ENCODE data around the gene LCAT.
"Not testable (repeated sequence)": the region's sequence is repeated elsewhere in the genome, so short reads cannot be mapped to it uniquely, and the experiment has no call there.

LCAT gene

GRCh38 chr16:67944690-67945391 lies 921 bp upstream of the LCAT start:
- Mint-ChIP-seq H3K27ac (no peak overlapping the region), H3K27me3 (no peaks in the 10 kb centered on the region), H3K36me3 (ENCODE audit: low read depth) (peaks cover 76% of the 10 kb centered on the region), H3K4me1 (ENCODE audit: low read depth) (peaks cover 19% of the 10 kb centered on the region), H3K9me3 (no peaks in the 10 kb centered on the region), H3K4me3 (no peak overlapping the region)
- no peak for DNase-seq

GRCh38 chr16:67943256-67943618 lies 683 bp downstream of the LCAT start:
- H3K4me1 Mint-ChIP-seq (ENCODE audit: low read depth): peaks cover 28% of the 10 kb centered on the region
- no peak for DNase-seq
- no peak overlapping the region for H3K27ac Mint-ChIP-seq
- no peaks in the 10 kb centered on the region for H3K9me3 Mint-ChIP-seq
- H3K36me3 Mint-ChIP-seq (ENCODE audit: low read depth): peaks cover 85% of the 10 kb centered on the region
- H3K27me3 Mint-ChIP-seq: no peaks in the 10 kb centered on the region
- H3K4me3 Mint-ChIP-seq: no peak overlapping the region

GRCh38 chr16:67942510-67943255 lies 1.2 kb downstream of the LCAT start:
- Mint-ChIP-seq H3K36me3 (ENCODE audit: low read depth) (peaks cover 81% of the 10 kb centered on the region), H3K27ac (no peak overlapping the region), H3K27me3 (no peaks in the 10 kb centered on the region), H3K4me1 (ENCODE audit: low read depth) (peaks cover 28% of the 10 kb centered on the region), H3K9me3 (no peaks in the 10 kb centered on the region), H3K4me3 (no peak overlapping the region)
- no peak for DNase-seq

DNA sequence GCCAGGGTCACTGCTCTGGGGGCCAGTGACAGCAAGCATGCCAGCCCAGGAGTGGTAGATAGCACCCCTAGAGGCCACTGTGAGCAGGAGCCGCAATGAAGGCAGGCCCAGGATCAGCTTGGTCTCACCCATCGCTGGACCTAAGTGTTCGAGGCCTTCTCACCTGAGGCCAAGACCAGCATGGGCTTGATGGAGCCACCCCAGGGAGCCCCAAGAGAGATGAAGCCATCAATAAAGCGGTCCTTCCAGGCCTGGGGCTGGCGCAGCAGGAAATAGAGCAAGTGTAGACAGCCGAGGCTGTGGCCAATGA lies 1.8 kb downstream of the LCAT start:
- no peaks in the 10 kb centered on the region for H3K27me3 Mint-ChIP-seq
- no peaks in the 10 kb centered on the region for H3K9me3 Mint-ChIP-seq
- peak; percentile 64 for DNase-seq
- peaks cover 31% of the 10 kb centered on the region for H3K4me1 Mint-ChIP-seq (ENCODE audit: low read depth)
- peak overlapping the region; percentile 73 for H3K27ac Mint-ChIP-seq
- no peak overlapping the region for H3K4me3 Mint-ChIP-seq
- peaks cover 80% of the 10 kb centered on the region for H3K36me3 Mint-ChIP-seq (ENCODE audit: low read depth)

DNA sequence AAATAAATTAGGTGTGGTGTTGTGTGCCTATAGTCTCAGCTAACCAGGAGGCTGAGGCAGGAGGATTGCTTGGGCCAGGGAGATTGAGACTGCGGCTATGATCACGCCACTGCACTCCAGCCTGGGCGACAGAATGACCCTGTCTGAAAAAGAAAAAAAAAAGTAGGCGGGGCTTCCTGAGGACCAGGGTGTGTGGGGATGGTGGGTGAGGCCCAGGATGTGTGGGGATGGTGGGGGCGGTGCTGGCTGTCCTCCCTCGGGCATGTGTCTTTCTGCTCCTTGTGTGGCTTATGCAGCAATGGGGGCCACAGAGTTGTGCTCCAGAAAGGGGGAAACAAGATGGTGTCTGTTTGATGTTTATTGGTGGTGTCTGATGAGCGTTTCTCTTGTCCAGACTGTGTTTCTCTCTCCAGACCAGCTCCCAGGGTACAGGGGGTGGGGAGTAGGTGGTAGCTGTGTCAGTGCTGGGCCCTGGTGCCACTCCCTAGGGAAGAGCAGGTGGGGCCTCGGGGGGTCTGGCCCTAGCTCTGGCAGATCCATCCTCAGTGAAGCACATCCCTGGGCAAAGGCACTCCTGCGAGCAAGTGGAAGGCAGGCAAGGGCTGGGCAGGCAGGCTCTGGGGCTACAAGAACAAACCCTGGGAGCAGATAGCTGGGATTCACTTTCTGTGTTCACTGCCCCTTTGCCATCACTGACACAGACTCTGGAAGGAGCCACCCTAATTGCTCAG lies 2.3 kb downstream of the LCAT start:
- Mint-ChIP-seq H3K27me3 (no peaks in the 10 kb centered on the region), H3K36me3 (ENCODE audit: low read depth) (peaks cover 82% of the 10 kb centered on the region), H3K4me1 (ENCODE audit: low read depth) (peaks cover 36% of the 10 kb centered on the region), H3K4me3 (no peak overlapping the region), H3K9me3 (no peaks in the 10 kb centered on the region), H3K27ac (peak overlapping the region; percentile 73)
- no peak for DNase-seq

DNA sequence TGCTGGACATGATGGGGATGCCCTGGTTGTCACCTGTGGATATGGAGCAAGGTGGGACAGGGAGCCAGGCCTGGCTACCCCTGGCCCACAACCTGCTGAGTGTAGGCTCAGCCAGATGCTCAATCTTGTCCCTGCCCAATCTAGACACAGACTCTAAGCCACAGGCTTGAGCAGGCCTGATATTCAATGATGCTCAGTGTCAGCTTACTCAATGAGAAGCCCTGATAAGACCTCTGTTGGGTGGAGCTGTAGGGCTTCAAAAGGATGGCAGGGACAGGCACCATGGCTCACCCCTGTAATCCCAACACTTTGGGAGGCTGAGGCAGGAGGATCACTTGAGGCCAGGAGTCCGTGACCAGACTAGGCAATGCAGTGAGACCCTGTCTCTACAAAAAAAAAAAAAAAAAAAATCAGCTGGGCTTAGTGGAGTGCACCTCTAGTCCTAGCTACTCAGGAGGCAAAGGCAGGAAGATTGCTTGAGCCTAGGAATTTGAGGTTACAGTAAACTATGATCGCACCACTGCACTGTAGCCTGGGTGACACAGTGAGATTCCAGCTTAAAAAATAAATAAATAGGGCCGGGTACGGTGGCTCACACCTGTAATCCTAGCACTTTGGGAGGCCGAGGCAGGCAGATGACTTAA lies 3.4 kb downstream of the LCAT start:
- no peaks in the 10 kb centered on the region for H3K27me3 Mint-ChIP-seq
- no peaks in the 10 kb centered on the region for H3K9me3 Mint-ChIP-seq
- H3K27ac Mint-ChIP-seq: peak overlapping the region; percentile 89
- H3K36me3 Mint-ChIP-seq (ENCODE audit: low read depth): peaks cover 82% of the 10 kb centered on the region
- DNase-seq: no peak
- H3K4me3 Mint-ChIP-seq: no peak overlapping the region
- peaks cover 36% of the 10 kb centered on the region for H3K4me1 Mint-ChIP-seq (ENCODE audit: low read depth)

DNA sequence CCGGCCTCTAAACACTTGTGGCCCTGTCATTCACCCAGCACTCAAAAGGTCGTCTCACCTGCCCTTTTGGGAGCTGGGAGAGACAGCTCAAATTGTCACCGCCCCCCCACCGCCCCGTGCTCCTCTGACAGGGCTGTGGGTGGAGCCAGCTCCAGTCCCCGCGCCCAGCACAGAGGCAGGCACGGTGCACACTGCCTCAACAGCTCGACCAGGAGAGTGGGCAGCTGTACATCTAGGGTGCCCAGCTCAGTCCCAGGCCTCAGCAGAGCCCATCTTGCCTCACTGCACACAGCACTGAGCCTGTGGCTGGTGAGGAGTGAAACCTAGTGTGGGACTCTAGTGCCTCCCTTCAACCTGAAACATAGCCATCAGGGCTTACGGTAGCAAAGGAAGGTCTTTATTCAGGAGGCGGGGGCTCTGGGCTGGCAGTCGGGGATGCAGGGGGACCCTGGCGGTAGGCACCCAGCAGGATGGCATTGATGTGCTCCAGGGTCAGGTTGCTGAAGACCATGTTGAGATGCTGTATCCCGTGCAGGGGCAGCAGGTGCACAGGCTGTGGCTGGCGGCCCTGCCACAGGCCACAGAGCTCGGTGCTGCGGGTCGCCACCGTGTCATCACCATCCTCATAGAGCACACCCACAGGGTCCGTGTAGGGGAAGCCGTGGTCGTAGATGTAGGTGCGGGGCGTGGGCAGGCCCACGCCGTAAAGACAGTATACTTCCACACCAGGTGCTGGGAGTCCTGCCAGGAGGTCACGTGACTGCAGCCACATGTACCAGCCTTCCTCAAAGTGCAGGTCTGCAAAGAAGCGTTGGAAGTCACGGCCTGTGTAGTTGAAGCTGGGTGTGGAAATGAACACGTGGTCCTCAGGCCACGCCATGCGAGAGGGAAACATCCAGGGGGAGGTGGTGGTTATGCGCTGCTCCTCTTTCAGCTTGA lies 4.1 kb downstream of the LCAT start:
- Mint-ChIP-seq H3K36me3 (ENCODE audit: low read depth) (peaks cover 82% of the 10 kb centered on the region), H3K4me3 (peak overlapping the region; percentile 1), H3K9me3 (no peaks in the 10 kb centered on the region), H3K27ac (peak overlapping the region; percentile 89), H3K27me3 (no peaks in the 10 kb centered on the region), H3K4me1 (ENCODE audit: low read depth) (peaks cover 43% of the 10 kb centered on the region)
- DNase-seq: peak; percentile 64

GRCh38 chr16:67937713-67938112 lies 6.2 kb downstream of the LCAT start:
- Mint-ChIP-seq H3K36me3 (ENCODE audit: low read depth) (peaks cover 84% of the 10 kb centered on the region), H3K4me1 (ENCODE audit: low read depth) (peaks cover 56% of the 10 kb centered on the region), H3K27ac (peak overlapping the region; percentile 99), H3K4me3 (peak overlapping the region; percentile 100)
- H3K9me3 Mint-ChIP-seq, DNase-seq, H3K27me3 Mint-ChIP-seq: not testable (repeated sequence)

GRCh38 chr16:67936880-67937605 lies 6.9 kb downstream of the LCAT start:
- Mint-ChIP-seq H3K27ac (peak overlapping the region; percentile 99), H3K4me1 (ENCODE audit: low read depth) (peaks cover 54% of the 10 kb centered on the region), H3K4me3 (peak overlapping the region; percentile 100), H3K9me3 (no peaks in the 10 kb centered on the region), H3K36me3 (ENCODE audit: low read depth) (peaks cover 84% of the 10 kb centered on the region), H3K27me3 (no peaks in the 10 kb centered on the region)
- DNase-seq: no peak

- peak within 1 kb of the TSS; percentile 99 for H3K27ac Mint-ChIP-seq
- peak; percentile 82 for DNase-seq
- peak within 1 kb of the TSS; percentile 100 for H3K4me3 Mint-ChIP-seq
- no peaks in the 10 kb centered on the region for H3K9me3 Mint-ChIP-seq
- H3K27me3 Mint-ChIP-seq: no peaks in the 10 kb centered on the region
- H3K36me3 Mint-ChIP-seq (ENCODE audit: low read depth): peaks cover 85% of the 10 kb centered on the region
- H3K4me1 Mint-ChIP-seq (ENCODE audit: low read depth): peaks cover 47% of the 10 kb centered on the region
Observed at GRCh38 chr16:67936124-67936879, 7.6 kb downstream of the LCAT start, which contains the start of gene PSMB10. Gene PSMB10 (minus strand): TSS chr16:67936850. CDS start chr16:67936749, 101 bp downstream.

DNA sequence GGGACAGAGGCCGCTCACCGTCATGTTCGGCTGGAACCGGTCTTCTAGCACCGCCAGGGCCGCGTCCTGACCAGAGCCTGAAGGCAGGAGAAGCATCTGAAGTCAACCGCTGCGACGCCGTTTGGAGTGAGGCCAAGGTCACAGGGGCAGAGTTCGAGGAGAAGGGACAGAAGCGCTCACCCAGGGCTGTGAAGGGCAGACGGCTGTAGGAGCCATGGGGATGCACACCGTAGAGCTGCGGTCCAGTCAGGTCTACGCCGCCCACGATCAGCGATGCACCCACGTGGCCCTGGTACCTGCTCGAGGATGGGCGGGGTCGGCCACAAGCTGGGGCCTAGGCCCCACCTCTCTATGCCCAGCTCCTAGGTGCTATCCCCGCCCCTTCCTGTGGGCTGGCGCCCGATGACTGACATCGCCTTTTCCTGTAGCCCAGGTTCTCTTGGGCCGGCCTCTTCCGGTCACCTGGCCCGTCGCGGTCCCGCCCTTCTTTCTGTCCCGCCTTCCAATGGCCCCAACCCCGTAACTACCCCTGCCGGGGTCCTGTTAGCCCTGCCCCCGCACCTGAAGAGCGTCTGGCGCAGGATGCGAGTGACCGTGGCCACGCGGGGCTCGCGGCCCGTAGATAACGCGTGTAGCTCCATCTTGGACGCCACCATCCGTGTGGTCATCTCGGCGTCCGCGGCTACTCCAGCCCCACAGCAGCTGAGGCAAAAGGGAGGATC lies 8.4 kb downstream of the LCAT start:
- peaks cover 45% of the 10 kb centered on the region for H3K4me1 Mint-ChIP-seq (ENCODE audit: low read depth)
- peak; percentile 95 for DNase-seq
- peak overlapping the region; percentile 99 for H3K27ac Mint-ChIP-seq
- H3K36me3 Mint-ChIP-seq (ENCODE audit: low read depth): peaks cover 89% of the 10 kb centered on the region
- no peaks in the 10 kb centered on the region for H3K9me3 Mint-ChIP-seq
- no peaks in the 10 kb centered on the region for H3K27me3 Mint-ChIP-seq
- H3K4me3 Mint-ChIP-seq: peak overlapping the region; percentile 100

GRCh38 chr16:67935101-67935401 lies 8.9 kb downstream of the LCAT start:
- no peak for DNase-seq
- H3K4me3 Mint-ChIP-seq: peak overlapping the region; percentile 100

More at GRCh38 chr16:67935101-67935401, 8.9 kb downstream of the LCAT start:
- Mint-ChIP-seq H3K27ac (peak overlapping the region; percentile 99), H3K4me1 (ENCODE audit: low read depth) (peaks cover 40% of the 10 kb centered on the region), H3K27me3 (no peaks in the 10 kb centered on the region), H3K9me3 (no peaks in the 10 kb centered on the region), H3K36me3 (ENCODE audit: low read depth) (peaks cover 89% of the 10 kb centered on the region)
